A549 (cell line): ENCODE results near the gene TCHP. TPM values are rescaled to one million over a fixed set of nuclear protein-coding genes. Genes with fewer than 3 reads are reported as not detected.

ENCODE experiments used
- ATAC-seq, 2 experiments: fragments of 200-7000 bp in 1 of 2; fragments of >200 bp in 1 of 2; cut with Nextera tagmentation in 1 of 2; cut with Tn5 transposase in 1 of 2; 3 replicates each; pipeline versions ENCODE4 v1.8.0 to v1.9.1; 2018 to 2020; ENCODE audit warnings: mild to moderate bottlenecking in 1 of 2, moderate library complexity in 1 of 2
- CTCF ChIA-PET: fragments of 300-600 bp; sonication (Branson Sonifier 250); formaldehyde crosslinking; extraction: SDS; loops from one replicate; lab custom pipeline; 2021; ENCODE audit warnings: antibody characterized with exemption, inconsistent platforms; lab: Yijun Ruan, JAX
- POLR2A ChIA-PET: fragments of 350-600 bp; formaldehyde crosslinking; extraction: SDS; loops from one replicate; lab custom pipeline; 2021; ENCODE audit warnings: antibody characterized with exemption, inconsistent platforms; lab: Yijun Ruan, JAX
- DNase-seq, 2 experiments: peaks; one replicate each; pipeline versions ENCODE4 v3.0.0 to v3.0.0-alpha.2; 2011 to 2016; ENCODE audit warnings: low read depth in 1 of 2, low spot score in 1 of 2
- FAIRE-seq: peaks from 2 replicates; lab custom pipeline; 2011; peaks lifted over from hg19 to GRCh38; lab: Jason Lieb, UNC
- H3K27ac ChIP-seq, 2 experiments: fragments of >200 bp; sonication (Bioruptor Twin); formaldehyde crosslinking; 3 replicates each; pipeline ENCODE4 v1.5.1; 2016 to 2017
- H3K4me1 ChIP-seq: fragments of >200 bp; sonication (Bioruptor Twin); formaldehyde crosslinking; 3 replicates; pipeline ENCODE4 v1.6.1; 2016
- H3K4me2 ChIP-seq: fragments of >200 bp; sonication (Bioruptor Twin); formaldehyde crosslinking; 3 replicates; pipeline ENCODE4 v1.6.1; 2016
- H3K4me3 ChIP-seq: fragments of >200 bp; sonication (Bioruptor Twin); formaldehyde crosslinking; 3 replicates; pipeline ENCODE4 v1.5.1; 2016
- H3K9me3 ChIP-seq: fragments of >200 bp; sonication (Bioruptor Twin); formaldehyde crosslinking; 3 replicates; pipeline ENCODE4 v1.6.1; 2016
- CBX2 ChIP-seq: fragments of 200-600 bp; sonication (generic); IDR thresholded peaks from 2 replicates; pipeline ENCODE4 v1.6.1; 2016; ENCODE audit warnings: low read depth, mild to moderate bottlenecking, borderline replicate concordance
- CEBPB ChIP-seq, 2 experiments: fragments of >200 bp in 1 of 2; sonication (Bioruptor Twin) in 1 of 2; formaldehyde crosslinking in 1 of 2; IDR thresholded peaks; 2 replicates each; pipeline ENCODE4 v1.6.1; 2012 to 2016
- EHF ChIP-seq: fragments of 250-450 bp; sonication (Bioruptor Pico); IDR thresholded peaks from 2 replicates; pipeline ENCODE4 v1.5.0; 2020; ENCODE audit warnings: mild to moderate bottlenecking
- FOSL2 ChIP-seq, 2 experiments: fragments of 450-650 bp in 1 of 2; fragments of >200 bp in 1 of 2; sonication (Bioruptor Twin) in 1 of 2; formaldehyde crosslinking; IDR thresholded peaks; 2 replicates each; pipeline versions ENCODE4 v1.5.0 to v1.6.1; 2016 to 2020; ENCODE audit warnings: mild to moderate bottlenecking in 1 of 2, moderate library complexity in 1 of 2
- FOXS1 ChIP-seq: fragments of 250-450 bp; sonication (Bioruptor Pico); IDR thresholded peaks from 2 replicates; pipeline ENCODE4 v1.5.0; 2020; ENCODE audit warnings: mild to moderate bottlenecking, moderate library complexity
- HDAC2 ChIP-seq: fragments of 200-600 bp; sonication (generic); IDR thresholded peaks from 2 replicates; pipeline ENCODE4 v1.6.1; 2016
- HEYL ChIP-seq: fragments of 250-450 bp; sonication (Bioruptor Pico); IDR thresholded peaks from 2 replicates; pipeline ENCODE4 v1.8.0; 2021; ENCODE audit warnings: mild to moderate bottlenecking, moderate library complexity
- HOXA7 ChIP-seq: fragments of 250-450 bp; sonication (Bioruptor Pico); IDR thresholded peaks from 2 replicates; pipeline ENCODE4 v1.5.0; 2020; ENCODE audit warnings: mild to moderate bottlenecking, moderate library complexity
- HOXB5 ChIP-seq: fragments of 250-450 bp; sonication (Bioruptor Pico); IDR thresholded peaks from 2 replicates; pipeline ENCODE4 v1.5.0; 2020; ENCODE audit warnings: mild to moderate bottlenecking, moderate library complexity
- MAZ ChIP-seq: fragments of 150-350 bp; IDR thresholded peaks from 2 replicates; pipeline ENCODE4 v1.6.1; 2014; ENCODE audit warnings: antibody characterized with exemption, low read depth, low read length, borderline replicate concordance
- NPAS2 ChIP-seq: fragments of 250-450 bp; sonication (Bioruptor Pico); IDR thresholded peaks from 2 replicates; pipeline ENCODE4 v1.8.0; 2022; ENCODE audit warnings: mild to moderate bottlenecking, moderate library complexity, borderline replicate concordance
- NR3C1 ChIP-seq: fragments of >200 bp; sonication (Bioruptor Twin); formaldehyde crosslinking; IDR thresholded peaks from 3 replicates; pipeline ENCODE4 v1.6.1; 2017
- POLR2A ChIP-seq: IDR thresholded peaks from 2 replicates; pipeline ENCODE4 v1.6.1; 2012; ENCODE audit warnings: mild to moderate bottlenecking, low read length
- POLR2AphosphoS2 ChIP-seq: conservative IDR thresholded peaks from 2 replicates; pipeline ENCODE4 v1.6.1; 2012; ENCODE audit warnings: low read length, improper control_type of control experiment, inconsistent platforms
- REST ChIP-seq: fragments of 200-600 bp; sonication (generic); IDR thresholded peaks from 2 replicates; pipeline ENCODE4 v1.6.1; 2016; ENCODE audit warnings: antibody characterized with exemption, mild to moderate bottlenecking, moderate library complexity
- RFX5 ChIP-seq: fragments of 450-650 bp; IDR thresholded peaks from 2 replicates; pipeline ENCODE4 v1.7.1; 2014; ENCODE audit warnings: antibody characterized with exemption, mild to moderate bottlenecking, moderate library complexity
- SMC3 ChIP-seq: fragments of >200 bp; sonication (Bioruptor Twin); formaldehyde crosslinking; IDR thresholded peaks from 3 replicates; pipeline ENCODE4 v1.6.1; 2018; ENCODE audit warnings: inconsistent platforms
- SREBF2 ChIP-seq: fragments of 450-650 bp; IDR thresholded peaks from 2 replicates; pipeline ENCODE4 v1.6.1; 2014; ENCODE audit warnings: mild to moderate bottlenecking, moderate library complexity
- TFCP2L1 ChIP-seq: fragments of 250-450 bp; sonication (Bioruptor Pico); IDR thresholded peaks from 2 replicates; pipeline ENCODE4 v1.5.0; 2021; ENCODE audit warnings: mild to moderate bottlenecking
- TP53 ChIP-seq: fragments of 250-450 bp; sonication (Bioruptor Pico); IDR thresholded peaks from 2 replicates; pipeline ENCODE4 v1.5.0; 2021; ENCODE audit warnings: mild to moderate bottlenecking, moderate library complexity
- ZC3H11A ChIP-seq: fragments of 450-650 bp; IDR thresholded peaks from 2 replicates; pipeline ENCODE4 v1.6.1; 2014; ENCODE audit warnings: antibody characterized with exemption, mild to moderate bottlenecking
- ZFP36 ChIP-seq: fragments of 450-650 bp; IDR thresholded peaks from 2 replicates; pipeline ENCODE4 v1.6.1; 2014; ENCODE audit warnings: borderline replicate concordance; ENCODE audit not compliant: partially characterized antibody
- WGBS: methylation state at CpG from one replicate; pipeline ENCODE4 v1.1.6; 2017; ENCODE audit errors: missing lambda C conversion rate; 5-methylcytosine and 5-hydroxymethylcytosine counted together
- polyA plus RNA-seq, 4 experiments: library from polyadenylated mRNA; depleted of rRNA in 3 of 4; stranded (reverse); fragments of >200 nt; fragmentation: RNase III in 1 of 4; extraction: RNeasy Plus Mini Kit Qiagen cat#74134 plus additional on column Dnase treatment in 1 of 4; gene quantifications; 2 replicates in 3 of 4; 3 replicates in 1 of 4; pipeline ENCODE4 v1.2.3, GENCODE V29; 2011 to 2017

The TCHP gene
- polyA plus RNA-seq, 2 of the 4 experiments (the other 2 are of a cell fraction): 18.4 to 33.4 TPM

- POLR2A ChIA-PET: no interaction called here
- CTCF ChIA-PET: interaction anchor here (0.7 to 9.3 kb wide), 7 partner anchors 9 to 193 kb away, joined by 3 to 82 read pairs (median 5); no protein-coding TSS in a partner anchor
- no peaks in the 10 kb centered on the region for H3K4me1 ChIP-seq
- no peak overlapping the region for H3K4me2 ChIP-seq
- H3K9me3 ChIP-seq: no peaks in the 10 kb centered on the region
- no peak overlapping the region for H3K4me3 ChIP-seq
- 82% methylated on average over 16 of the region's 16 CpGs for WGBS
- no peak for DNase-seq
- no peak for FAIRE-seq
- H3K27ac ChIP-seq: no peak overlapping the region
- no peak for ATAC-seq
- TF ChIP-seq POLR2A (no peak), FOSL2 (IDR thresholded peaks at IDR 0.05) (no peak), FOSL2 (CRISPR knock-in tag; IDR thresholded peaks at IDR 0.05) (no peak), HOXA7 (CRISPR knock-in tag) (no peak), HOXB5 (CRISPR knock-in tag) (no peak), TFCP2L1 (CRISPR knock-in tag) (no peak), MAZ (no peak), HDAC2 (no peak), TP53 (CRISPR knock-in tag) (no peak), EHF (no peak), FOXS1 (no peak), ZC3H11A (no peak), SREBF2 (no peak), CBX2 (no peak), RFX5 (no peak), NPAS2 (CRISPR knock-in tag) (no peak), REST (no peak), POLR2AphosphoS2 (no peak), NR3C1 (no peak)
These were observed 30.1 kb downstream of the TCHP start for GRCh38 chr12:109930028-109930800.

- Histone ChIP-seq H3K27ac (no peak overlapping the region), H3K4me2 (no peak overlapping the region)
- FAIRE-seq: no peak
- TF ChIP-seq HDAC2 (no peak), CBX2 (no peak), ZFP36 (no peak), HEYL (CRISPR knock-in tag) (no peak), TP53 (CRISPR knock-in tag) (no peak), SMC3 (no peak), CEBPB (IDR thresholded peaks at IDR 0.05) (no peak), SREBF2 (no peak)
- TF ChIP-seq, all 56 proteins: peak for 0
- ChIA-PET CTCF (interaction anchor here (0.7 to 9.3 kb wide), 11 partner anchors 10 to 819 kb away, joined by 3 to 82 read pairs (median 3); no protein-coding TSS in a partner anchor), POLR2A (no interaction called here)
- Histone ChIP-seq H3K4me3 (no peak overlapping the region), H3K4me1 (no peaks in the 10 kb centered on the region), H3K9me3 (no peaks in the 10 kb centered on the region)
- DNase-seq (no peak), ATAC-seq (no peak)
- 96% methylated on average over 5 of the region's 5 CpGs for whole genome bisulfite sequencing
These were observed 31.1 kb downstream of the TCHP start for GRCh38 chr12:109931143-109931542.
